Measurements from ENCODE around the gene EVL. TPM values are rescaled to one million over a fixed set of nuclear protein-coding genes. Genes with fewer than 3 reads are reported as not detected.

Gene EVL
- total RNA-seq, 1 donor from 2014 or later, result 157 TPM

GRCh38 chr14:100147181-100147631, 82.0 kb downstream of the EVL start:
- H3K4me1 Mint-ChIP-seq (ENCODE audit: unreplicated experiment), result no peaks in the 10 kb centered on the region
- no peaks in the 10 kb centered on the region for H3K9me3 Mint-ChIP-seq (ENCODE audit: unreplicated experiment)
- DNase-seq (ENCODE audit: extremely low spot score, unreplicated experiment), result no peak
- no peak overlapping the region for H3K27ac Mint-ChIP-seq (ENCODE audit: unreplicated experiment)
- TF ChIP-seq CTCF (IDR thresholded peaks at IDR 0.05), result no peak
- peaks cover 5% of the 10 kb centered on the region for H3K36me3 Mint-ChIP-seq (ENCODE audit: unreplicated experiment)
- no peak overlapping the region for H3K4me3 Mint-ChIP-seq (ENCODE audit: unreplicated experiment)
- no peaks in the 10 kb centered on the region for H3K27me3 Mint-ChIP-seq (ENCODE audit: unreplicated experiment)

- no peak for DNase-seq (ENCODE audit: extremely low spot score, unreplicated experiment)
- Mint-ChIP-seq H3K27me3 (ENCODE audit: unreplicated experiment) (no peaks in the 10 kb centered on the region), H3K27ac (ENCODE audit: unreplicated experiment) (no peak overlapping the region), H3K36me3 (ENCODE audit: unreplicated experiment) (peaks cover 5% of the 10 kb centered on the region), H3K9me3 (ENCODE audit: unreplicated experiment) (no peaks in the 10 kb centered on the region), H3K4me3 (ENCODE audit: unreplicated experiment) (no peak overlapping the region), H3K4me1 (ENCODE audit: unreplicated experiment) (no peaks in the 10 kb centered on the region)
- no peak for TF ChIP-seq CTCF (IDR thresholded peaks at IDR 0.05)
Measured at GRCh38 chr14:100147691-100148464, 82.7 kb downstream of the EVL start.

- Mint-ChIP-seq H3K9me3 (ENCODE audit: unreplicated experiment) (no peaks in the 10 kb centered on the region), H3K27ac (ENCODE audit: unreplicated experiment) (no peak overlapping the region), H3K36me3 (ENCODE audit: unreplicated experiment) (peaks cover 2% of the 10 kb centered on the region), H3K4me1 (ENCODE audit: unreplicated experiment) (no peaks in the 10 kb centered on the region), H3K4me3 (ENCODE audit: unreplicated experiment) (no peak overlapping the region), H3K27me3 (ENCODE audit: unreplicated experiment) (no peaks in the 10 kb centered on the region)
- no peak for TF ChIP-seq CTCF (IDR thresholded peaks at IDR 0.05)
- no peak for DNase-seq (ENCODE audit: extremely low spot score, unreplicated experiment)
Measured at GRCh38 chr14:100148837-100149731, 83.9 kb downstream of the EVL start.

GRCh38 chr14:100149851-100150611, 84.8 kb downstream of the EVL start:
- Mint-ChIP-seq H3K27ac (ENCODE audit: unreplicated experiment) (no peak overlapping the region), H3K9me3 (ENCODE audit: unreplicated experiment) (peaks cover 2% of the 10 kb centered on the region), H3K4me1 (ENCODE audit: unreplicated experiment) (no peaks in the 10 kb centered on the region), H3K4me3 (ENCODE audit: unreplicated experiment) (no peak overlapping the region), H3K36me3 (ENCODE audit: unreplicated experiment) (peaks cover 1% of the 10 kb centered on the region), H3K27me3 (ENCODE audit: unreplicated experiment) (no peaks in the 10 kb centered on the region)
- no peak for TF ChIP-seq CTCF (IDR thresholded peaks at IDR 0.05)
- no peak for DNase-seq (ENCODE audit: extremely low spot score, unreplicated experiment)

Data from osteocyte (in vitro differentiated cells).